NCI-H187 (cell line): ENCODE measurements around the gene PLAAT4.

Source experiments
- DNase-seq, 2 experiments: peaks; one replicate each; lab custom pipeline; 2025; lab: John Stamatoyannopoulos, UW

Gene PLAAT4, protein sequence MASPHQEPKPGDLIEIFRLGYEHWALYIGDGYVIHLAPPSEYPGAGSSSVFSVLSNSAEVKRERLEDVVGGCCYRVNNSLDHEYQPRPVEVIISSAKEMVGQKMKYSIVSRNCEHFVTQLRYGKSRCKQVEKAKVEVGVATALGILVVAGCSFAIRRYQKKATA

DNA sequence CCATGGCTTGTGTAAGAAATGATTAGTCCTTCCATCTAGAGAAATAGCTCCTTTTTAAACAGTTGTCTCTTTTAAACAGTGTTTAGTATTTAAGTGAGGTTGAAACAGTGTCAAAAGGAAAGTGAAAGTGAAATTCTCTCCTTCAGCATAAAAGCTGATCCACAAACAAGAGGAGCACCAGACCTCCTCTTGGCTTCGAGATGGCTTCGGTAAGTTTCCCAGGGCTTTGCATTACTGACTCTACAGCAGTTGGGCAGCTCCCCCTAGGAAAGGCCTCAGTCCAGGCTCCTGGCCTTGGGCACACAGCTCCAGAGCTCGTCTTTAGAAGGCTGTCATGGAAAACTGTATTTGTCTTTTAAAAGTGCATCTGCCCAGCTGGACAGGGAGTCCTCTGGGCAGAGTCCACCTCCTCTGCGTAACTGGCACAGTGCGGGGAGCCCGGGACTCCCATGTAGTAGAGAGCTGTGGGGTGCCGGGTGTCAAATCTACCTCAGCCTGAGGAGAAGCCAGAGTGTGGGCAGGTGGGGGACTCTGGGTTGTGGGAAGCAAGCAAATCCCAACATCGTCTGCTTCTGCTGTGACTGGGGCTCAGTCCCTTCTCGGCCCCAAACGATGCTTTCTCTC, at the start of gene PLAAT4:
PLAAT4 (plus strand) TSS at position 140 of the 624 bp plus-strand sequence; CDS start at position 201, 61 bp downstream.
- DNase-seq, result no peak

DNA sequence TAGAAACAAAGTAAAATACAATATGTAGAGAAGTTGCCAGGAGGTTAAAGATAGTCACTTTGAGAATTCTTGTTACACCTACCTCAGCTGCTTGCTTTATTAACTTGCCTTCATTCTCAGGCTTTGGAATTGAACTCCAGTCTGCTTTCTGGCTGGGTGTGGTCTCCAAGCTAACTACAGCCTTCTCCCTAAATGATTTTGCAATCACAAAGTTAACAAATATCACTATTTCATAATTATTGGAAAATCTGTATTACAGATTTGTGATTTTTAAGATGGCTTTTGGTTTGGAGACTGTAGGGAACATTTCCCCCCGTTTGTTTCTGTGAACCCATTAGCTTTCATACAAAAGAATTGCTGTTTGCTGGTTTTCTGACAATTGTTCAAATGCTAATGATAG, 47.8 kb upstream of the PLAAT4 start:
- DNase-seq, result no peak

DNA sequence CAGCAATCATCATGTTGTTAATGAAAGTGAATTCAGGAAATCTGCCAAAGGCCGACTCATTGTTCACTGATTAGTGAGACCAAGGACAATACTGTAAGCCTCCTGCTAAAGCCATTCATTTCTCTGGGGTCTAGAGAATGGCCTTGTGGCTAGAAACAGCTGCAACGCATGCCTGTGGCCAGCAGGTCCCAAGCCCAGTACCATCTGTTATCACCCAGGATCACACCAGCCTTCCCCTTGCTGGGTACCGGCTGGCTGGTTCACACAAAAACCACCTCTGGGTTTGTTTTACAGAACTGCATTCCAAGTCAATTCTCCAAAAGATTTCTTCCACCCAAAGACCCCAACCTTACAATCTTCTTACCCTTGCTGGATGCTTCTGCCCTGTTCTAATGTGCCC, 46.7 kb upstream of the PLAAT4 start:
- DNase-seq, result no peak

DNA sequence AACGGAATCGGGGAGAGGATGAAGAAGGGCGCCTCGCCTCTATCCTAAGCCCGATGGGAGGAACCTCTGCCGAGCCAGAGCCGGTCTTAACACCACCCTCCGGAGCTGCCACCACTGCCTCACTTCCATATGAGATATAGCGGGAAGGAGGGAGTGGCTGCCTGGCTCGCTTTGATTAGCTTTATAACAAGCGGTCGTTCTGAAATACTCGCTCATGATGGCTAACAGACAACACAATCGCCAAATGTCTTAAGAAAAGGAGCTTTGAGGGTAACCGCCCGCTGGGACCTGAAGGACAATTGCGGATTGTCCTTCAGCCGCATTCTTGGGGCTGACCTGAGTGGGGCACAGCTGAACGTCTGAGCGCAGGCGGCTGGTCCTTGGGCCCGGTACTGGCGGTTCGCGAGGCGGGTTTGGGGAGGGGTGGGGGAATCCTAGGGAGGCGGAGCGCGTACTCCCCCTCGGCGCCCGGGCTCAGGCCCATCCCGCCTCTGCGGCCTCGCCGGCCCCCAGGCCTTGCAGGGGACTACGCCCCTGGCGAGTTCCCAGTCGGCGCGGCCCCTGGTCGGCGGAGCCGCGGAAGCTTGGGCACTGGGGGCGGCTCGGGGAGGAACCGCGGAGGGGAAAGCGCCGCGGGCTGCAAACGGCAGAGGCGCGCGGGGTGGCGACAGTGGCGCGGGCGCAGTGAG, 45.9 kb upstream of the PLAAT4 start, which contains the start of gene PLAAT5:
PLAAT5 (minus strand) TSS at position 617 of the 689 bp plus-strand sequence; CDS start at position 484, 133 bp downstream.
- no peak for DNase-seq

DNA sequence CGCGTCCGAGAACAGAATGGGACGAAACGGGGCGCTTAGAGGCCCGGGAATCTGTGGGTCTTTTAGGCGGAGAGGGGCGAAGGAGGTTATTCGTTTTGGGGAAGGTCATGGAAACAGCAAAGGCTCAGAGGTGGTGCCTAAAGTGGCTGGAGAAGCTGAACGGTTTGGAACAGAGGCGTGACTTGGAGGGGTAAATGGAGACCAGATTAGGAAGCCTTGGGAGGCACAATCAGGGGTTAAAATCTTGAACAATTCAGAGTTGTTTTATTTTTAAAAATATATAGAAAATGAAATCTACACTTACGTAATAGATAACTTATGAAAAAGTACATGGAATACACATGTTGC, 45.4 kb upstream of the PLAAT4 start:
- DNase-seq, result no peak

DNA sequence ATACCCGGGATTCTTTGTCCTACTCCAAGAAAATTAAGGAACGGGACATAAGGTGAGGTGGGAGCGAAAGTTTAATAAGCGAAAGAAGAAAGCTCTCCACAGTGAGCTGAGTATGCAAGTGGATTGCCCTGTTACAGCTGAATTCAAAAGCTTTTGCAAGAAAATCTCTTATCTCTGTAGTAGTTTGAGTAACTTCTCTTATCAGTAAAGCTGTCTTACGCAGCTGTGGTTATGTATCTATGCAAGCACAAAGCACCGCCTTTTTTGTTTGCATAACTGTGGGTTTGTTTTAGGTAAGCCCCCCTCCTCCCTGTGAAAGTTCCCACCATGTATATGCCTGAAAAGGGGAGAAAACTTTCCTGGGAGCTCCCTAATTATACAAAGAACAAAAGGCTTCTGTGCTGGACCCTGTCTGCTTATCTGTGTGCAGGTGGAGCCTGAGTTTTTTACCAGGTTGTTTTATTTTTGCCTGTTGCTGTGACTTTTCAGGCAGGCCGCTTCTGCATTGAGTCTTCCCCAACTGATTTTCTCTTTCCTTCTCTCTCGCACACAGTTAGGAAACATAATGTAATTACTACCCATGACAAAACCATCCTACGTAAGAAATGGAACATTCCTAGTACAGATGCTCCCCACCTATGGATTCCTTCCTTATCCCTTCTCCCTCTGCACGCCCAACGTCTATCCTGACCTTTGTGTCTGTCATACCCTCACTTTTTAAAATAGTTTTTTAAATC, 44.8 kb upstream of the PLAAT4 start:
- no peak for DNase-seq

DNA sequence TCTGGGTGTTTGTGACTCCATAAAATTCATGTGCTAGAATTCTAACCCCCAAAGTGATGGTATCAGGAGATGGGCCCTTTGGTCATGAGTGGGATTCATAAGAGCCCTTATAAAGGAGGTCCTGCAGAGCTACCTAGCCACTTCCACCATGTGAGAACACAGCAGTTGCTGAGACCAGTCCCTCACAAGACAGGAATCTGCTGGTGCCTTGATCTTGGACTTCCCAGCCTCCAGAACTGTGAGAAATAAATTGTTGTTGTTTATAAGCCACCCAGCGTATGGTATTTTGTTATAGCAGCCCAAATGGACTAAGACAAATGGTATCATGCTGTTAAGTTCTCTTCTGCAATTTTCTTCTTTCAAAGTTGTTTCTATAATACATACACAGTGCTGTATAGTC, 44.2 kb upstream of the PLAAT4 start:
- no peak for DNase-seq

DNA sequence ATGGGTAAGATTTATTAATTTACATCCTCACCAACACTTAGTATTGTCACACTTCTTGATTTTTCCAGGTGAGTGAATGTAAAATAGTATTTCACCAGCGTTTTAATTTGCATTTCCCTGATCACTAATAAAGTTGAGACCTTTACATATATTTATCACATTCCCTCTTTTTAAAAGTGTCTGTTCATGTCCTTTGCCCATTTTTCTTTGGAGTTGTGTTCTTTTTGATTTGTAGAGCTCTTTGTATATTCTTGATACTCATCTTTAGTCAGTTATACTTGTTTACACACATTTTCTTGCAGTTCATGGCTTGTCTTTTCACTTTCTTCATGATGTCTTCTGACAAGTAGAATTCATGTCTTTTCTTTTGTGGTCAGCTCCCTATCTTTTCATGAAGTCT, 43.5 kb upstream of the PLAAT4 start:
- DNase-seq, result no peak

DNA sequence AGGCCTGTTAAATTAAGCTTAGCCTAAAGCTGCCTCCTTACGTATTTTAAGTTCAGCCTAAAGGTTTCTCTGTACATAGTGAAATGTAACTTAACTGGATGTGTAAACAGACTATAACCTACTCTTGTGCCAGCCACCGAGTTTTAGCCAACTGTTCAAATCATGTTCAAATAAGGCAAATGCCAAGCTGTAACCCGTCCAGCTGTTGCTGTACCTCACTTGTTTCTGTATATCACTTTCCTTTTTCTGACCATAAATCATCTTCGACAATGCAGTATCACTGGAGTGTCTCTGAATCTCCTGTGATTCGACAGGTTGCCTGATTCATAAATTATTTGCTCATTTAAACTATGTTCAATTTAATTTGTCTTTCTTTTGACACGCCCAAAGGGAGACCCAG, 41.6 kb upstream of the PLAAT4 start:
- DNase-seq, result no peak

DNA sequence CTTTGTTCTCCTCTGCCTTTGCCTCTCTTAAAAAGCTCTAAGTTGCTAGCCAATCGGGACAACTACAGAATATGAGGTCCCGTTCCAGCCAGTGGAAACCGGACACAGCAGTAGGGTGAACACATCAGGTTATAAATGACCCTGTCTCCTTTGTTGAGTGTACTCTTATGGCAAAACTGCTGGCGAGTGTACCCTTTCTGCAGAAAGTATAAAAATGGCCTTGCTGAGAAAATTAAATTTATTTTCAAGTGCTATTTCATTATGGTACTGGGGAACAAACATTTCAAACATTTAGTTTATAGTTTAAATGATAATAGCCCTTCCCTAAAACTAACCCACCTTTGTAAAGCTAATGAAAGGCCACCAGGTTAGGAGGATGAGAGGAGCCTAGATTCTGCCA, 36.7 kb upstream of the PLAAT4 start:
- DNase-seq, result no peak

DNA sequence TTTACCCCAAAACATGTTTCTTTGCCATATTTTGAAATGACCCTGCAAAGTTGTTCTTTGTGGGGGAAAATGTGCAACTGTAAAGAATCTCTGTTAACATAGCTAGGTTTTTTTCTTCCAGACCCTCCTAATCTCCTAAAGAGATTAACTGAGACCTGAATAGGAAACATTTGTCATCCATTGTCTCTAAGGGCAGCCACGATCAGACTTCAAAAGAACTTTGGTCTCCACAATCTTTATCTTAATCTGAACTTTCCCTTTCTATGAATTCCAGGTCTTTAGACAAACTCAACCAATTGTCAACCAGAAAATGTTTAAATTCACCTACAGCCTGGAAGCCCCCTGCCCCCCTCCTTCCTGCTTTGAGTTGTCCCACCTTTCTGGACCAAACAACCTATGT, 35.4 kb upstream of the PLAAT4 start:
- no peak for DNase-seq

DNA sequence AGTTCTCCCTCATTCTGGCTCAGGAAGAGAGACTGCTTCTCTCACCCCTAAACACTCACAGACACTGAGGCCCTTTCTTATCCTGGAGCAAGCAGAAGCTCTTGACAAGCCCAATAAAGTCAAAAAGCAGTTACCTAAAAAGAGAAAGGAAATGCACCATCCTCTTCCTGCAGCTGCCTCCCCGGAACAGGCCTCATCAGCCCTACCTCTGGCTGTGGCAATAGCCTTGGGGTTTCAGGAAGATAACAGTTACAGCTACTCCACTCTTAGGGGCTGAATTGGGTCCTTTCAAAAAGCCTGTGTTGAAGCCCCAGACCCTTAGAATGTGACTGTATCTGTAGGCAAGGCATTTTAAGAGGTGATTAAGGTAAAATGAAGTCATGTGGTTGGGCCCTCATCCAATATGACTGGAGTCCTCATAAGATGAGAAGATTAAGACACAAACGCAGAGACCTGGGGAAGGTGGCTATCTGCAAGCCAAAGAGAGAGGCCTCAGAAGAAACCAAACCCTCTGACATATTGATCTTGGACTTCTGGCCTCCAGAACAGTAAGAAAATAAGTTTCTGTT, 34.3 kb upstream of the PLAAT4 start:
- no peak for DNase-seq

DNA sequence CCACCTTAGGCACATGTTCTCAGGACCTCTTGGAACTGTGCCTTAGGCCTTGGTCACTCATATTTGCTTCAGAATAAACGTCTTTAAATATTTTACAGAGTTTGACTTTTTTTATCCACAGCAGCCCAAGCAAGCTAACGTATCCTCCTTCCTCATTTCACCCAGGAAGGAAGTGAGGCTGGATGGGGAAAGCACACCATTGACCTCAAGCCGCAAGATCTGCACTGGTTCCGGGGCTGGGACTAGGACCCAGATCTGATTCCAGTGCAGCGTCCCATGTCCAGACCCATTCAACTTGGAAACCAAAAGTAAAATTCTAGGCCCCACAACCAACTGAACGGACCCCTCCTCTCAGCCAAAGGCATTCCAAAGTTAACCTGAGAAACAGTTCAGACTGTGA, 33.1 kb upstream of the PLAAT4 start:
- DNase-seq, result no peak

DNA sequence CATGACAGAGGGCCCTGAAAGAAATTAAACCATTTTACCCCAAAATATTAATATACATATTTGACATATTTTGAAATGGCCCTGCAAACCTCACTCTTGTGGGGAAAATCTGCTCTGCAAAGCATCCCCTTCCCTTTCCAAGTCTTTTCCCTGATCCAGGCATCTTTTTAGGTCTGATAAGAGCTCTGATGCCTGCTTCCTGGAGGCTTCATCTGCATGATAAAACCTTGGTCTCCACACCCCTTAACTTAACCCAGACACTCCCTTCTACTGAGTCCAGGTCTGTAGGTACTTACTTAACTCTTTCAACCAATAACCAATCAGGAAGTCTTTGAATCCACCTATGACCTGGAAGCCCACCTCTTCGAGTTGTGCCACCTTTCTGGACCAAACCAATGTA, 32.6 kb upstream of the PLAAT4 start:
- DNase-seq, result no peak

DNA sequence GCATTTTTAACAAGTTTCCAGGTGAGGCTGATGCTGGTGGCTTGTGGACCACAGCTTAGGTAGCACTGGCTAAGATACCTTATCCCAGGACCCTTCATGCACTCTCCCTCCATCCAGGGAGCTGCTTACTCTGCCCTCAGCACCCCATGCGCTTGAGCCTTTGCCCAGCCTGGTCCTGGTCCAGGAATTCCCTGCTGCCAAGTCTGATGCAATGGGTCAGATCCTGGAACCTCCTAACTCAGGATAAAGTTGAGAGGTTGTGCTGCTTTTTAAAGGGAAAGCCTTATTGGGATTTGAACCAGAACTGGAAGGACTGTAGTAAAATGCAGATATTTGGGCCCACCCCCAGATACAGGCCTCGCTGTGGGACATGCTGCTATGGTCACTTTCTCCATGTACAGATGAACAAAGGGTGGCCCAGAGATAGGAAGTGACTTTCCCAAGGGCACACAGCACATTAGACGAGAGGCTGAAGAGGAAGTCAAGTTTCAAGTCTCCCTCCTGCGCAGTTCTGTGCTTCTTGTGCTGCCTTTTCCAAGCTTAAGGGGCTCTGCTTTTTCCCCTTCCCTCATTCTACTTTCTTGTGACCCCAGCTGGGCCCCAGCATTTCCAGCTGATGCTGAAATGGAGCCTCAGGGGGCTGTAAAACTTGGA, 31.5 kb upstream of the PLAAT4 start:
- no peak for DNase-seq

DNA sequence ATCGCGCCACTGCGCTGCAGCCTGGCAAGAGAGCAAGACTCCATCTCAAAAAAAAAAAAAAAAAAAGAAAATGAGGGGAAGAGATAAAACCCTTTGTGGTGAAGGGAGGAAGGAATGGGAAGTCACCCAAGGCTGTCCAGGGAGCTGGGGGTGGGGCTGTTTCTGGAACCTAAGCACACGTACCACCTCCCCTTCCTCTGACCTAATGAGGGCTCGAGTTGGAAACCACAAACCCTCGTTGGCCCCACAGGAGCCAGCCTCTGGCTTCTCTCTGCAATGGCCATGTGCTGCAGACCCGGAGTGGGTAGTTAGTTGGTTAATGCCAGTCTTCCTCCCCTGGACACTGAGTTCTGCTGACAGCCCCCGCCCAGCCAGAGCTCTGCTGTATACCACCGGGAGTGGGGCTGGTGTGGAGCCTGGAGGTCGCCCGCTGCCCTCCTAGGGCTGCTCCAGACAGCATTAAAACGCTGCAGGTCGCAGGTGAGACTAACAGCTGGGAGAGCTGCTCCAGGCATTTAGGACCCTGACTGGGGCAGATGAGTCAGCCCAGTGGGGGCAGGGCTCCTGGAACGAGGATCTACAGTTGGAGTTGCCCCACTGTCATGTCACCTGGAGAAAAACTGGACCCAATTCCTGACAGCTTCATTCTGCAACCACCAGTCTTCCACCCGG, 30.6 kb upstream of the PLAAT4 start, which contains the start of gene LGALS12:
LGALS12 (plus strand) TSS at position 228 of the 672 bp plus-strand sequence; CDS start at position 603, 375 bp downstream.
- DNase-seq, result no peak

DNA sequence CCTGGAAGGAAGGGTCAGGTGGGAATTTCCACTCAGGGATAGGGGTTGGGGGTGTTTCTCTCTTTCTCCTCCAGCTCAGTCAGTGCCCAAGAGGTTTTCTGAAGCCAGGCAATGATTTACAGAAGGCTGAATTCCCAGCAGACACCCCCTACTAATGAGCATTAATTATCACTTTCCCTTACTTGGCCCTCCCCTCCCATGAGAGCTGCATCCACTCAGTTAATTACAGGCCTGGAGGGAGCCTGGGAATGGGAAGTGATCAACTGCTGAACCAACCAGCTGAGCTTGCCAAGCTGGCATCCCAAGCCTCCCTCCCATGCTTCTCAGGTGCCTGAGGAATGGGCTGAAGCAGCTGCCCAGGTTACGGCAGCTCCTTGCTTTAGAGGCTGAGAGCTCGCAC, 29.7 kb upstream of the PLAAT4 start:
- DNase-seq, result no peak

DNA sequence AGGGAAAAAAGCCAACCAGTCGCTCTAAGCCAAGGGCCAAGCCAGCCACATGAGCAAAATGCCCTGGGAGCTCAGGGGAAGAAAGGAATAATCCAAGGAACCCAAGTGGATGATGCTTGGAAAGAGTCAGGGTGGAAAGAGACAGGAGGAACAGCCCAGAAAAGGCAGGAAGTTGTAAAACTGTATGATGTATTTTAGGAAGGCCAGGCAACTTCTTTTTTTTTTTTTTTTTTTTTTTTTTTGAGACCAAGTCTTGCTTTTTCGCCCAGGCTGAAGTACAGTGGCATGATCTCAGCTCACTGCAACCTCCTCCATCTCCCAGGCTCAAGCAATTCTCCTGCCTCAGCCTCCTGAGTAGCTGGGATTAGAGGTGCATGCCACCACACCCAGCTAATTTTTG, 29.1 kb upstream of the PLAAT4 start:
- no peak for DNase-seq

DNA sequence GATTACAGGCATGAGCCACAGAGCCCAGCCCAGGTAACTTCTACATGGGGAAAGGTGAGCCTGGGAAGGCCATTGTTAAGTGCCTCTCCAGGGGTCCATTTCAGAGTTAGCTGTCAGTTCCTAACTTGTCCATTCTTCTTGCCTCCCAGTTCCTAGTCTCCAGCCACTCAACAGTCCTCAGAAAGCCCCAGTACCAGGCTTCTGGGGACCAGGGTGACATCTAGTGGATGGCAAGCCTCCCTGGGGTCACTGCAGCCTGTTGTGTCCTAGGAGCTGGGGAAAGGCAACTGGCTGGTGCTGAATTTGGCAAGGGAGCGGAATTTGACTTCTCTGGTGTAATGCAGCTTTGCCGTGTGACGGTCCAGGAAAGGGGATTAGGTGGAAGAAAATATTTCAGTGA, 28.6 kb upstream of the PLAAT4 start:
- no peak for DNase-seq

DNA sequence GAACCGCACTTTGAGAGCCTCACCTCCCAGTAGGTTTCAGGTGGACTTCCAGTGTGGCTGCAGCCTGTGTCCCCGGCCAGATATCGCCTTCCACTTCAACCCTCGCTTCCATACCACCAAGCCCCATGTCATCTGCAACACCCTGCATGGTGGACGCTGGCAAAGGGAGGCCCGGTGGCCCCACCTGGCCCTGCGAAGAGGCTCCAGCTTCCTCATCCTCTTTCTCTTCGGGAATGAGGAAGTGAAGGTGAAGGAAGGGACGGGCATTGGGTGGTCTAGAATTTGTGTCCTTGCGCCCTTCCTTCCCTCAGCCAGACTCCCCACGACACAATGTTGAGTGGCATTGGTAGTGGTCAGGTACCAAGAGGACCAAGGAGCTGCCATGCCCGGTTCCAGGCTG, 27.9 kb upstream of the PLAAT4 start:
- DNase-seq, result no peak

DNA sequence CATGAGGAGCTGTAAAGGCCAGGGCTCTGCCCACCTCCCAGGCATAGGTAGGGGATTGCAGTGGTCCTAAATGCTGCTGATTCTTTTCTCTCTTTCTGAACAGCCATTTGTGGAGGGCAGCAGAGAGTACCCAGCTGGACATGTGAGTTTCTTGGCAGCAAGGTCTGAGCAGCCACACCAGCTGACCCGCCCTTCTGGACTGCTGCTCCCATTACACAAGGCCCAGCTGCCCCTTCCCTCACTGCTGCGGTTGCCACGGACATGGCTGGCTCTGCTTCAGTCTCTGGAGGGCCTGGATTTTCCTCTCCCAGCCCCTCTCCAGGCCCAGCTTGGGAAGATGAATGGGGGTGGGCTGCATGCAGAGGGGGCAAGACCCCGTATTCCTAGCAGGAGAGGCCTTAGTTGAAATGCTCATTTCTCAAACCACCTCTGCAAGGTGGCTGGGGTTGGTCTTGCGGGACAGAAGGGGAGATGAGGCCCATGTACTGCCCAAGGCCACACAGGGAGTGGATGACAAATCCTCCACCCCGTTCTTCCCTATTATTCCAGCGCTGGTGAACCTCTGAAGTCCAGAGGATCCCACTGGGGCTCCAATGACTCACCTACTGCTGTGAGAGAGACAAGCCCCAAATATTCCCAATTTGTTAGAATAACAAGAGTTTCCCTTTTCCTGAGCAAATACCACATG, 26.1 kb upstream of the PLAAT4 start:
- no peak for DNase-seq
